Measurements from ENCODE around the gene NIT1.

- TF ChIP-seq CTCF (IDR thresholded peaks at IDR 0.05; ENCODE audit: low read depth, low read length) (no peak), EZH2phosphoT487 (IDR thresholded peaks at IDR 0.05; ENCODE audit: low read depth) (no peak)
Measured at GRCh38 chr1:161115132-161115711, 2.7 kb upstream of the NIT1 start.
